GM20431 (cell line): ENCODE results near the gene SFTA2.
"Not testable (repeated sequence)": the region's sequence is repeated elsewhere in the genome, so short reads cannot be mapped to it uniquely, and the experiment has no call there.

Source experiments
- in situ Hi-C: fragments of 300-500 bp; cut with MseI, MboI; formaldehyde crosslinking; loops from one replicate; pipeline ENCODE4 v1.15.0; 2020; ENCODE audit warnings: low sequenced_read_pairs; ENCODE audit not compliant: unreplicated experiment

SFTA2 gene

DNA sequence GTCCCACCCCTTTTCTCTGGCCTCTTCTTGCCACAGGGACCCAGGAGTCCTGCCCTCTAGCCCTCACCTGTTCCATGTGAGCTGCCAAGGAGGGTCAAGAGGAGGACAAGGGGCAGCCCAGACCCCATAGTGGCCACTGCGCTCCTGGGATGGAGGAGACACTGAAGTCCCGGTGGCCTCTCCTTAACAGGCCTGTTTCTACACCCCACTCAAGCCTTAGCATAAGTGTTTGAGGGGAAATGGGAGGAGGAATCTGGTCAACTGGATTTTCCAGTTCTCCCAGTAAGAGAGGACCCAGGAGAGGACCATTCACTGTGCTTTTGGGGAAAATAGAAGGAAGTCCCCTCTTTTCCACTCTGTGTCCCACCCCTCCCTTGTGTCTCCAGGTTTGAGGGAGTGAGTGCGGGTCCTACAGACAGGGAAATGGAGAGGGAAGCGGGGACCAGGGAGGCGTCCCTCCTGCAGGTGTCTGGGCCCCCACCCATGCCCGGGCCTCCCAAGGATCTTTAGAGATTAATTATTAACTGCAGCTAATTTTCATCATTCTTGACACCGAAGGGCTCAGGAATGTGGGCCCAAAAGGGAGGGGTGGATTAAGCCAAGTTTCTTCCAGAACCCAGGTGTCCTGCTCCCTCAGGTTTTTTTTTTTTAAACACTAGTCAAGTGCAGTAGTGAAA lies at the start of gene SFTA2:
Gene SFTA2, minus strand, starts transcription at position 202 of the 677 bp plus-strand sequence. Its CDS starts 74 bp downstream, at position 128.
- in situ Hi-C loops = no loop called here

GRCh38 chr6:30979690-30980089 lies 47.7 kb upstream of the SFTA2 start:
- in situ Hi-C loops = no loop called here

GRCh38 chr6:30979141-30979540 lies 47.2 kb upstream of the SFTA2 start:
- in situ Hi-C loops = no loop called here

GRCh38 chr6:30974490-30975252 lies 42.7 kb upstream of the SFTA2 start:
- in situ Hi-C loops = no loop called here

DNA sequence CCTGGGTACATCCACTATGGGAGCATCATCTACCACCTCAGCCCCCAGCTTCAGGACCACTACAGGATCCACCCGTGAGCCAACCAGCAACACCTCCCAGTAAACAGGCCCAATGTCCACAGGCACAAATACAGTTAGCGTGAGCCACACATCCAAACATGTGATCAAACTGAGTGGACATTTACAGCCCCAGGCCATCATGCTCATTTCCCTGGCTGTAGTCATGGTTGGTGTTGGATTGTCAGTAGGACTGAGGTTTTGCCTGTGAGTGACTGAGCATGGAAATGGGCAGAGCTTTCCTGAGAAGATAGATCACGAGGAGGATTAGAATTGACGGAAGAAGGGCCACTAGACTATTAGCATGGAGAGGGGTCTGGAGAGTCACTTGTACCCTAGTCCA lies 40.8 kb upstream of the SFTA2 start:
- in situ Hi-C loops = no loop called here

GRCh38 chr6:30970946-30971345 lies 39.0 kb upstream of the SFTA2 start:
- in situ Hi-C loops = no loop called here

DNA sequence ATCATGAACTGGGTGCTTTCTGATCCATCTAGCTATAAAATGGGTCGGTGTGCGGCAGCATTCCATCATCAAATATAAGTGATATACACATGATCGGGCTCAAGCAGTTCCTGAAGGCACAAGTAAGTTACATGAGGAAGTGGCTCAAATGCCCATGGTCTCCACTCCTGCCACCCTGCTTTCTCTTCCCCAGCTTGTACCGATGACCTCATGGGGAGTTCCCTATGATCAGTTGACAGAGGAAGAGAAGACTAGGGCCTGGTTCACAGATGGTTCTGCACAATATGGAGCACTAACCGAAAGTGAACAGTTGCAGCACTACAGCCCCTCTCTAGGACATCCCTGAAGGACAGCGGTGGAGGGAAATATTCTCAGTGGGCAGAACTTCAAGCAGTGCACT lies 37.2 kb upstream of the SFTA2 start:
- in situ Hi-C loops = not testable (repeated sequence)

- in situ Hi-C loops = no loop called here
Observed at GRCh38 chr6:30966154-30966553, 34.2 kb upstream of the SFTA2 start.

DNA sequence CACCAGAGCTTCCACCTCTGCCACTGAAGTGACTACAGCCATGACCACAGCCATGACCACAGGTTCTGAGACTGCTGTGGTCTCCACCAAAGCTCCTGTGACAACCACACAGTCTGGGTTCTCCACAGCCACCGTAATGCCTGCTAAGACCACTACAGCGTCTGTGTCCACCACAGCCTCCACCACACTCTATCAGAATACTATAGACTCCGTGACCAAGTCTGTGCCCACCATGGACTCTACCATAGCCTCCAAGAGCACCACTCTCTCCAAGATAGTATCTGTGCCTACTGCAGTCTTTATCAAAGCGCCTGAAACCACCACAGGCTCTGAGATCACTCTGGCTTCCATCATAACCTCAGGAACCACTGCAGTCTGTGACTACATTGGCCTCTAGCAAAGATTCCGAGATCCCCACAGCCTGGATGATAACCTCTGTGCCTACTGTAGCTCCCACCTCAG lies 33.2 kb upstream of the SFTA2 start:
- in situ Hi-C loops = no loop called here

DNA sequence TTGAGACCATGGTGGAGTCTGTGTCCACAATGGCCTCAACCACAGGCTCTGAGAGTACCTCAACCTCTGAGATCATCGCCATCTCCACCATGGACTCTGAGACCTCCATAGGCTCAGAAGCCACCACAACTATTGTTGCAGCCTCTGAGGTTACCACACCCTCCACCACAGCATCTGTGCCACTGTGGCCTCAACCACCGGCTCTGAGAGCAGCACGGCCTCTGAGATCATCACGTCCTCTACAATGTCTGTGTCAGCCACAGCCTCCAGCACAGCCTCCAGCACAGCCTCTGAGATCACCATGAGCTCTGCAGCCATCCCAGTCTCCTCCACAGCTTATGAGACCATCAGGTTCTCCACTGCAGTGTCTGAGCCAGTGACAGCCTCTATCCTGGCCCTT lies 32.1 kb upstream of the SFTA2 start:
- in situ Hi-C loops = no loop called here

DNA sequence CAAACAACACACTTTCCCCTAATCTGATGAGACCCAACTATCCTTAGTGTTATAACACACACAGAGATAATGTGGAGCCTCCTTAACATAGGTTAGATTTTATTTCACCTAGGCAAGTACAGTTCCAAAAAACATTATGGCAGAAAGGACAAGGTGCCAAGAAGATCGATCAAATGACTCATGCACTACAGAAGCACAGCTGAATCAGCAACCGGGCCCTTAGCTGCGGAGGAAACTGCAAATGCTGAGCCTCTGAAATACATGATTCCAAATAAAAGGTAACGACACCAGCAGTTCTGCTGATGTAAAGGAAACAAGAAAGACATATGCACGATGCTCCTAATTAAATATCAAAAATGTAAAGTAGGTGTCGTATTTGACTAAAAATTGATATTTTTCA lies 31.7 kb upstream of the SFTA2 start:
- in situ Hi-C loops = no loop called here

GRCh38 chr6:30962716-30963115 lies 30.7 kb upstream of the SFTA2 start:
- in situ Hi-C loops = no loop called here

DNA sequence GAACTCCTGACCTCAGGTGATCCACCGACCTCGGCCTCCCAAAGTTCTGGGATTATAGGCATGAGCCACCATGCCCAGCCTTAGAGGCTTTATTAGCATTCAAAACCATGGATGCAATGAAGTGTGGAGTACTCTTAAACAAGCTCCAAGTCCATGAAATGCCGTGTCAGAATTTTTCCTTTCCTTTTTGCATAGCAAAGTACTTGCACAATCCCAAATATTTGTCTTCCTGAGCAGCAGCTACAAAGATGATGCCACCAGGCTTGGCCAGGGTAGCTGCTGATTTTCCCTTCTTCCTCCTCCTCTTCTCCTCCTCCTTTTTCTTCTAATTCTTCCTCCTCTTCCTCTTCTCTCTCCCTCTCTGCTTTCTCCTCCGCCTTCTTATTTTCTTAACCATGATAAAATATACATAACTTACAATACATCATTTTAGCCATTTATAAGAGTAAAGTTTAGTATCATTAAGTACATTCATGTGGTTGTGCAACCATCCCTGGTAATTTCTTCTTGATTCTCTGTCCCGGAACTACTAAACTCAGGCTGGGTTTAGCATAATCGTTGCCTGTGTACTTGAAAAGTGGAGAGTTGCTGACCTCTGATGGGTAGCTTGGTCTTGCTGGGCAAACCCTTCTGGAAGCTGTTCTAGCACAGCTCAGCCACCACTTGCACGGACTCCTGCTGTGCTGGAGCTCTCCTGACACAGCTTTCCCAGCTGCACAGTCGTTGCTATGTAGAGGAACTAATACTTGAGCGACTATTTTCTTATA lies 29.1 kb upstream of the SFTA2 start:
- in situ Hi-C loops = no loop called here

GRCh38 chr6:30957716-30958115 lies 25.7 kb upstream of the SFTA2 start:
- in situ Hi-C loops = no loop called here

DNA sequence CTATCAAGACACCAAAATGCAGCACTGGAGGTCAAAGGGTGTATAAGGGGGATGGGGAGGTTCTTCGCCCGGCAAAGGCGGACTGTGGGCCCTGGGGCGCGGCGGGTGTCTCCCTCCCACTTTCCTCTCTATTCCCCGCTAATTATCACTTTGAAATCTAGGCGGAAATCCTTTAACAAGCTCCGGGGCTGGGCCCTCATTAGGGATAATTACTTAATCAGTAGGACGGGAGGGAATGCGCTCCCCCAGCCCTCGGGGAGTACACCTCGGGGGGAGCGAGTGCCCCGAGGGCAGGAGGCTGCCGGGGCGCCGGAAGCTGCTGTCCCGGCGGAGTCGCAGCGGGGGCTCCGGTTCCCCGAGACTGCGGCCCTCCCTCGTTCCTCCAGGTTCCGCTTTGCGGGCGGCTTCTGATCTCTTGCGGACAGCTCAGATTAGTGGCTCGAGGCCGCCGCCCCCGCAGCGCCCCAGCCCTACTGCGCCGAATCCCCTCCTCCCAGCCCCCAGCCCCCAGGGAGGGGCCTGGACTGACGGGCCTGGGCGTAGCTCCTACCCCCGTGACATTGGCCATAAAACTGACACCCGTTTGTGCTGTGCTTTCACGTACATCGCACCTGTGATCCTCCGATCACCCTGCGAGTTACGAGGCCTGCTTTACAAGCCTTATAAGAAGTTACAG lies 23.5 kb upstream of the SFTA2 start:
- in situ Hi-C loops = no loop called here

- in situ Hi-C loops = no loop called here
Observed at GRCh38 chr6:30954631-30955366, 22.8 kb upstream of the SFTA2 start.

DNA sequence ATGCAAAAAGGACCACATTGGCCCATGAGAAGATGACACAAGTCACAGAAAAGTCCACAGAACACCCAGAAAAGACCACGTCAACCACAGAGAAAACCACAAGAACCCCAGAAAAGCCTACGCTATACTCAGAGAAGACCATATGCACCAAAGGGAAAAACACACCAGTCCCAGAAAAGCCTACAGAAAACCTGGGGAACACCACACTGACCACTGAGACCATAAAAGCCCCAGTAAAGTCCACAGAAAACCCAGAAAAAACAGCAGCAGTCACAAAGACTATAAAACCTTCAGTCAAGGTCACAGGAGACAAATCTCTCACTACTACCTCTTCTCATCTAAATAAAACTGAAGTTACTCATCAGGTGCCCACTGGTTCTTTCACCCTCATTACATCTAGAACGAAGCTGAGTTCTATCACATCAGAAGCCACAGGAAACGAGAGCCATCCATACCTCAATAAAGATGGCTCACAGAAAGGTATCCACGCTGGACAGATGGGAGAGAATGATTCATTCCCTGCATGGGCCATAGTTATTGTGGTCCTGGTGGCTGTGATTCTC lies 20.0 kb upstream of the SFTA2 start:
- in situ Hi-C loops = no loop called here

DNA sequence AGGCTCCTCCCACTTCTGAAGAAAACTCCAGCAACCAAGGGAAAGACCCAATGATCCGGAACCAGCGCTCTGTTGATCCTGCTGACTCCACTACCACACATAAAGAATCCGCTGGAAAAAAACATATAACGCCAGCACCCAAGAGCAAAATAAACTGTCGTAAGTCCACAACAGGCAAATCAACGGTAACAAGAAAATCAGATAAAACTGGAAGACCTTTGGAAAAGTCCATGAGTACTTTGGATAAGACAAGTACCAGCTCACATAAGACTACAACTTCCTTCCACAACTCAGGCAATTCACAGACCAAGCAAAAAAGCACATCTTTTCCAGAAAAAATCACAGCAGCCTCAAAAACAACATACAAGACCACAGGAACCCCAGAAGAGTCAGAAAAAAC lies 16.8 kb upstream of the SFTA2 start:
- in situ Hi-C loops = no loop called here

GRCh38 chr6:30947231-30947630 lies 15.3 kb upstream of the SFTA2 start:
- in situ Hi-C loops = no loop called here
